ENCODE data around the gene PCSK6. TPM values are rescaled to one million over a fixed set of nuclear protein-coding genes. Genes with fewer than 3 reads are reported as not detected.

Gene PCSK6
- total RNA-seq, 1 donor from 2014 or later: 1.8 TPM

GRCh38 chr15:101495334-101496197 is 6.1 kb upstream of the PCSK6 start:
- Mint-ChIP-seq H3K4me1 (ENCODE audit: low read depth) (peaks cover 26% of the 10 kb centered on the region), H3K27me3 (peaks cover 65% of the 10 kb centered on the region), H3K27ac (no peak overlapping the region), H3K4me3 (ENCODE audit: low read depth) (no peak overlapping the region), H3K9me3 (ENCODE audit: low read depth) (no peaks in the 10 kb centered on the region), H3K36me3 (ENCODE audit: insufficient read depth) (no peaks in the 10 kb centered on the region)
- TF ChIP-seq CTCF (IDR thresholded peaks at IDR 0.05; ENCODE audit: unreplicated experiment): no peak
- DNase-seq (ENCODE audit: low spot score, unreplicated experiment): no peak

GRCh38 chr15:101494251-101494796 is 4.8 kb upstream of the PCSK6 start:
- Mint-ChIP-seq H3K27ac (no peak overlapping the region), H3K27me3 (peaks cover 66% of the 10 kb centered on the region), H3K4me1 (ENCODE audit: low read depth) (peaks cover 26% of the 10 kb centered on the region), H3K9me3 (ENCODE audit: low read depth) (no peaks in the 10 kb centered on the region), H3K36me3 (ENCODE audit: insufficient read depth) (no peaks in the 10 kb centered on the region), H3K4me3 (ENCODE audit: low read depth) (no peak overlapping the region)
- no peak for DNase-seq (ENCODE audit: low spot score, unreplicated experiment)
- TF ChIP-seq CTCF (IDR thresholded peaks at IDR 0.05; ENCODE audit: unreplicated experiment): no peak

- H3K27ac Mint-ChIP-seq: peak overlapping the region; percentile 44
- TF ChIP-seq CTCF (IDR thresholded peaks at IDR 0.05; ENCODE audit: unreplicated experiment): no peak
- H3K36me3 Mint-ChIP-seq (ENCODE audit: insufficient read depth): no peaks in the 10 kb centered on the region
- peaks cover 66% of the 10 kb centered on the region for H3K27me3 Mint-ChIP-seq
- DNase-seq (ENCODE audit: low spot score, unreplicated experiment): no peak
- H3K9me3 Mint-ChIP-seq (ENCODE audit: low read depth): no peaks in the 10 kb centered on the region
- peaks cover 26% of the 10 kb centered on the region for H3K4me1 Mint-ChIP-seq (ENCODE audit: low read depth)
- H3K4me3 Mint-ChIP-seq (ENCODE audit: low read depth): no peak overlapping the region
Observed at GRCh38 chr15:101492766-101493692, 3.5 kb upstream of the PCSK6 start.

- H3K27me3 Mint-ChIP-seq: peaks cover 66% of the 10 kb centered on the region
- TF ChIP-seq CTCF (IDR thresholded peaks at IDR 0.05; ENCODE audit: unreplicated experiment): no peak
- H3K27ac Mint-ChIP-seq: no peak overlapping the region
- H3K36me3 Mint-ChIP-seq (ENCODE audit: insufficient read depth): no peaks in the 10 kb centered on the region
- H3K4me3 Mint-ChIP-seq (ENCODE audit: low read depth): no peak overlapping the region
- peaks cover 17% of the 10 kb centered on the region for H3K4me1 Mint-ChIP-seq (ENCODE audit: low read depth)
- no peaks in the 10 kb centered on the region for H3K9me3 Mint-ChIP-seq (ENCODE audit: low read depth)
- no peak for DNase-seq (ENCODE audit: low spot score, unreplicated experiment)
Observed at GRCh38 chr15:101491734-101492640, 2.5 kb upstream of the PCSK6 start.

Measured in progenitor cell of endocrine pancreas (in vitro differentiated cells).